GM19099 (cell line): Measurements from ENCODE around the gene RSAD1.

Experiments used
- POLR2A ChIP-seq: IDR thresholded peaks from 3 replicates; pipeline ENCODE4 v1.6.1; 2011; ENCODE audit warnings: low read depth; ENCODE audit not compliant: insufficient read length; ENCODE audit errors: extremely low read depth

Gene RSAD1

DNA sequence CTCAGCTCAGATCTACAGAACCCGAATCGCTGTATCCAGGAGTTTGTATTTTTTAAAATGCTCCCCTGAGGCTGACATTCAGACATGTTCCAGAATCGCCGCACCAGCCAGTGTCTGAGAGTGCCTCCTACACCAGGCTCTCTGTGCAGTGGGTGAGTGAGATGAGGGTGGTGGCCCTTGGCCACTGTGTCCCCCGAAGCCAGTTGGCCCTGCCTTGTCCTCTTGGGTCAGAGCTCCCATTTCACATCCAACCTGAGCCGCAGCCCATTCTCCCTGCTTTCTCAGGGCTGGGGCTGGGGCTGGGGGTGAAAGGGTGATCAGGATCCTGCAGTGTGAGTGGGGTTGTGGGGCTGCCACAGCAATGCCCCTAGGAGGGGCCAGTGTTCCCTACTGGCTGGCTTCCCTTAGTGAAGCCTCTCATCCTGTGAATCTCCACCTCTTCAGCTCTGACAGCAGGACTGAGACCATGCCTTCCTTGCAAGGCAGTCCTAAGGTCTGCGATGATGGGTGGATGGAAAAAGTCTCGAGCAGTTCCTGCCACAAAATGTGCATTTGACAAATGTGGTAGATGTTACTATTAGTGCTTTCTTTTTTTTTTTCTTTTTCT, 16.7 kb downstream of the RSAD1 start:
- TF ChIP-seq POLR2A: no peak

DNA sequence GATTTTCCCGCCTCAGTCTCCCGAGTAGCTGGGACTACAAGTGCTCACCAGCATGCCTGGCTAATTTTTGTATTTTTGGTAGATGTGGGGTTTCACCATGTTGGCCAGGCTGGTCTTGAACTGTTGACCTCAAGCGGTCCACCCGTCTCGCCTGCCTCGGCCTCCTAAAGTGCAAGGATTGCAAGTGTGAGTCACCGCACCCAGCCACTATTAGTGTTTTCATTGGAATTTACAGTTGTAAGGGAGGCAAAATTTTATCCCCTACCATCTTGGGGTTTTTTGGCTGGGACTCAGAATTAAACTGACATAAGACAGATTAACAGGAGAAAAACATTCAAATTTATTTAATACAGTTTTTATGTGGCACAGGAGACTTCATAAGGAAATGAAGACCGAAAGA, 17.3 kb downstream of the RSAD1 start:
- TF ChIP-seq POLR2A: no peak

DNA sequence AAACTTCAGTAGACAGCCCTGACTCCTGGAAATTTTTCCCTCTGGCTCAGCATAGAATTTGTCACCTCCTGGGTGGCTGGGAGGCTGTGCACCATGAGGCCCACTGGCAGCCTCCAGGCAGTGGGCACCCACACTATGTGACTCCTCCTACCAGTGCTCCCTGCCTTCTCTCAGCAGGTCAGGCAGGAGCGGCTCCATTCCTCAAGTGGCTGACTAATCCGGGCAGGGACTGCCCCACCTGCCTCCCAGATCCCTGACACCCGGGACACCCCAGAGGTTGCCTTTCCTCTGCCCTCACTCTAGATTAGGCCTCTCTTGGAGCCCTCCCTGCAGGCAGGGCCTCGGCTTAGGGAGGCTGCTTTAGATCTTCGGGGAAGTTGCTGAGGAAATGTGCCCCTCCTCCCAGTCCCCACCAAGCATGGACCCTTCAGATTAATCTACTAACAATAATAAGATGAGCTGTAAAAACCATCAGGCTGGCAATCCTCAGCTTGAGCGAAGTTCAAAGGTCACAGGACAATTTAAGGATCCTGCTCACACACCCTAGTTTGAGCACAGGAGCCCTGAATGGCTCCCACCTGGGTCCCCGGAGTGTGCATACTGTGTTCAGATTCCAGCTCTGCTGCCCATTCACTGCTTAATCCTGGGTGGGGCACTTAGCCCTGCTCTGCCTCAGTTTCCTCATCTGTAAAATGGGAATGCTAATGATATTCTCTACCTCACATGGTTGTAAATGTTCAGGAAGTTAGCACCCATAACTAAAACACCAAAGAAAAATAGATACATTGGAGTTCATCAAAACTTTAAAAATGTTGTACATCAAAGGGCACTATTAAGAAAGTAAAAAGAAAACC, 19.6 kb downstream of the RSAD1 start:
- TF ChIP-seq POLR2A: no peak

DNA sequence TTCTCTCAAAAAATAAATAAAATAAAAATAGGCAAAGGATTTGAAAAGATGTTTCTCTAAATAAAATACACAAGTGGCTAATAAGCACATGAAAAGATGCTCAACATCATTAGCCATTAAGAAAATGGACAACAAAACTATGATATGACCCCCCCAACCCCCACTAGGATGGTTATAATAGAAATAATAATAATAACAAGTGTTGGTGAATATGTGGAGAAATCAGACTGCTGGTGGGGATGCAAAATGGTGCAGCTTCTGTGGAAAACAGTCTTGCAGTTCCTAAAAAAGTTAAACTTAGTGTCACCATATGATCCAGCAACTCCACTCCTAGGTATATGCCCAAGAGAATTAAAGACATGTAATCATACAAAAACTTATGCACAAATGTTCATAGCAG, 20.6 kb downstream of the RSAD1 start:
- TF ChIP-seq POLR2A: no peak

DNA sequence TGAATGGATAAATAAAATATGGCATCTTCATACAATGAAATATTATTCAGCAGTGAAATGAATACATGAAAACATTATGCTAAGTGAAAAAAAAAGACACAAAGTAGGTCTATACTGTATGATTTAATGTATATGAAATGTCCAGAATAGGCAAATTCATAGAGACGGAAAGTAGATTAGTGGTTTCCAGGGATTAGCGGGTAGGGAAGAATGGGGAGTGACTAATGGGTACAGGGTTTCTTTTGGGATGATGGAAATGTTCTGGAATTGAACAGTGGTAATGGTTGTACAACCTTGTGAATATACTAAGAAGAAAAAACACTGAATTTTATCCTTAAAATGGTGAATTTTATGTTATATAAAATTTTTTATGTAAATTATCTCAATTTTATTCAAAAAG, 21.1 kb downstream of the RSAD1 start:
- no peak for TF ChIP-seq POLR2A

DNA sequence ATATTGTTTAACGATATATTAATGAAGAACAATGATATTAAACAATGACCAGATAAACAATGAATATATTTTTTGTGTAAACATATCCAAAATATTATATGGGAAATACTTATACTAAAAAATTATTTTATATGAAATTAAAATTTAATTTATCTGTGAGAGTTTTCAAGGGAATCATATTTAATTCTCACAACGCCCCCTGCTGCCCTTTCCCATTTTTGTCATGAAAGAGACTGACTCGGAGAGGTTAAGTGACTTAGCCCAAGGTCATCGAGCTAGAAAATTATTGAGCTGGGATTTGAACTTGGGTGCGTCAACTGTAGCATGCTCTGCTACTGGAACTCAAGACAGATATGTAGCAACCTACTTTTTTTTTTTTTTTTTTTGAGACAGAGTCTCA, 22.4 kb downstream of the RSAD1 start:
- TF ChIP-seq POLR2A: no peak

DNA sequence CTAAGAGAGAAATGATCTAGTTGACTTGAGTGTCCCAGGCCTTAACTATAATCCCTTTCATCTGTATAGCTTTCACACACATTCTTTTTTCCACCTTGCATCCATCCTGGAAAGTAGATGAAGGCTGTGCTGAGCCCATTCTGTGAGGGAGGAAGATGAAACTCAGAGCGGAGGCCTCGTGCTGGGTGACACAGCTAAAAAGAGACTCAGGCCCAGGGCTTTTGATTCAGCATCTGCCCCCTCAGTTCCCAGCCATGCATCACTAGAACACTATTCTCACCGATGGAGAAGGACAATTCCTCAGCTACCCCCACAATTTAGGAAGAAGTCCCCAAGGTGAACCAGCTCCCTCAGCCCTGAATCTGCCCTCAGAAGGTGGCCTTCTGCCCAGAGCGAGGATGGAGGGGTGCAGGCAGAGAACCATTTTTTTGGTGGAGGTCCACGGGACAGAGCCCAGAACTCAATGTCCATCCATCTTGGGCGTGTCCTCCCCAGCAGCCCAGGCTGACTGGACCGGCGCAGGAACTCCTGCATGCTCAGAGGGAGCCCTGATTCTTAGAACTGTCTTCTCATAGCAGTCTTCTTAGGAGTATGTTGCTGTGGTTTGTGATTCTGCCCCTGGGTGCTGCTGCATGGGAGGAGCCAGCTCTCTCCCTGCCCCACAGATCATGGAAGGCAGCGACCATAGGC, 23.8 kb downstream of the RSAD1 start:
- no peak for TF ChIP-seq POLR2A

DNA sequence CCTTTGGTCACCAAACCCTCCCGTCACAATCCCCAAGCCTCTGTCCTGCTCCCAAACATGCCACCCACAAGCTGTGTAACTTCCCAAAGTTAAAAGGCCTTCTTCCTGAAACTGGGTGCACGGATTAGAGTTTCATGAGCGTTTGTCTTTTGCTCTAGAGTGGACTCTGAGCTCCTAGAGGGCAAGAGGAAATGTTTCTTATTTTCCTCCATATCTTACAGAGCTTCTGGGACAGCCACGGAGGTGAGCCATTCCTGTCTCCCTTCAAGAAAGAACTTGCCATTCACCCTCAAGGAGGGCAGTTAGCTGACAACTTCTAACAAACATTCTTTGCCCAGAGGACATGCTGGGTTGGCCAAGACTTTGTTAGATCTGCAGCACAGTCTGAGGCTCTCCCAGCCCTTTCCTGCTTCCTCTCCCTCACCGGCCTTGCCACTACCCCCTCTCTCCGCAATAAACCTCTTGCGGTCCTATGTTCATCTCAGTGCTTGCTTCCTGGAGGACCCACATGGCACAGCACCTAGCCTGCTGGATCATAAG, 27.0 kb downstream of the RSAD1 start:
- no peak for TF ChIP-seq POLR2A

DNA sequence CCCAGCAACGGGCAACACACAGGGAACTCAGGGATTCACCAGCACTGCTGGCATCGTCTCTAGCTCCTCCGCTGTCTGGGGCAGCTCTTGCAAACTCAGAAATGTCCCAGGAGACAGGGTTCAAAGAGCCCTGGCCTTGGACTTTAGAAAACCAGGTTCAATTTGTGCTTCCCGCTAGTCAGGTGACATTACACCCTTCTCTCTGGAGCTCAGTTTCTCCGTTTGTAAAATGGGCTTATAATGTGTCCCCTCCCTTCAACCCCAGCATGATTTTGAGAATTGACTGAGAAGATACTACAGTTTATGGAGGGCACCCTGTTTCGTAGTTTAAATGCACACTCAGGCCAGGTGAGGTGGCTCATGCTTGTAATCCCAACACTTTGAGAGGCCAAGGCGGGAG, 27.6 kb downstream of the RSAD1 start:
- no peak for TF ChIP-seq POLR2A

DNA sequence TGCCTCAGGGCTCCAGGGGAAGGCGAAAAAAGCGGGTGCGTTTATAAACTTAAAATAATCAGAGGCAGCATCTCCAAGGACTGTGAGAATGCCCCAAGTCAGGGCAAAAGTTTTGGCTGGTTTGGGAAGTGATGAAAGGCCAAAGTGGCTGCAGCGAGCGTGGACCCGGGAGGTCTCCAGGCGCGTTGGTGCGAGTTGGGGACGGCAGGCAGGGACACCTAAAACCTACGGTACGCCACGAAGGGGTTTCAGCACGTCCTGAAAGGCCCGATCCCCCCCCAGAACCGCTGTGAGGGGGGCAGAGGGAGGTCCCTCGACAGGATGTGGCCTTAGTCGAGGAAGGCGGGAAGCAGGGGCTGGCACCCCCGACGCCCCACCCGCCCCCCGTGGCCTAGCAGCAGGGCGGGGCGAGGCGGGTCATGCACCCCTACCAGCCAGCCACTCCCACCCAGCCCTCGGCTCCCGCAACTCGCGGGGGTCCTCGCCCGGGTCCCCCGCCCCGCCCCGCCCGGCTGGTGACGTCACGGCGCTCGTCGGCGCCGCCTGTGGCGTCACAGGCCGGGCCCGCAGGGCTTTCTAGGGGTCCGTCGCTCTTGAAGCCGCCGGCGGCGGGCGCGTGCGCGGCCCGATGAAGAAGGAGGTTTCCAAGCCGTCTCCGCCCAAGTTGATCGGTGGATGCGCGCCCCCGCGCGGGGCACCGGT, 29.4 kb downstream of the RSAD1 start, which contains the start of gene MYCBPAP:
Gene MYCBPAP, plus strand, starts transcription at position 569 of the 702 bp plus-strand sequence. CDS start 236 bp downstream, outside the sequence.
- peak; percentile 53 for TF ChIP-seq POLR2A

DNA sequence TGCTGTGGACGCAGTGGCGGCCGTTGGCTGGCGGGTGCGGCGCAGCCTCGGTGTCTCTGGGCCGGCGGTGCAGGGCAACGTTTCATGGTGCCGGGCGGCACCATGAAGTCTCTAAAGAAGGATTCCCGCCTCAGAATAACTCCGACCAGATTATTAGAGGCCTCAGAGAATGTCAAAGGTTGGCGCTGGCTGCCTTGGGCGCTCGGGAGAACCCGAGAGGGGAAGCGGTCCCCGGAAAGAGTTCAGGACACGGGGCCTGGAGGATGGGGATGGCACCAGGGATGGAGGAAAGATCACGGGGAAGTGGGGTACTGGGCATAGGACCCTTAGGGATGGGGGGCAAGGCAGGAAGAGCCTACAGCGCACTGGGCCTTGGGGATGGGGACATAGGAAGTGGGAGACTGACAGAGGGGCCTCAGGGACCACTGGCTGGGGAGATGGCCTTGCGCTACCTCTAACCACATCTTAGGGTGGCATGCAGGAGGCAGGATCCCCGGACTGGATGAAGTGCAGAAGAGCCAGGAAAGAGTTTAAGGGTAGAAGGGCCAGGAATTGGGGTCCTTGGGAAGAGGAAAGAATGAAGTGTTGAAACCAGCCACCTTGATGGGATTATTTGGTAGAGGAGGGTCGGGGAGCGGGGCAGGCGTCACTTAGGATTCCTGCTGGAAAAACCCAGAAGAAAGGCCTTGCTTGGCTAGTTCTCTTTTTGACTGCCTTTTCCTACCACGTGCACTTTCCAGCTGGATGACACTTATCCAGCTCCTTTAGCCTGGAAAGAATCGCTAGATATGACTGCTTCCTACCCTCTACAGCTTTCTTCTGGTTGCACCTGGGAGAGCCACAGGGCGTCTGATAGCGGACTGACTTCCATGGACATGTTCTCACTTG, 30.2 kb downstream of the RSAD1 start:
- no peak for TF ChIP-seq POLR2A

DNA sequence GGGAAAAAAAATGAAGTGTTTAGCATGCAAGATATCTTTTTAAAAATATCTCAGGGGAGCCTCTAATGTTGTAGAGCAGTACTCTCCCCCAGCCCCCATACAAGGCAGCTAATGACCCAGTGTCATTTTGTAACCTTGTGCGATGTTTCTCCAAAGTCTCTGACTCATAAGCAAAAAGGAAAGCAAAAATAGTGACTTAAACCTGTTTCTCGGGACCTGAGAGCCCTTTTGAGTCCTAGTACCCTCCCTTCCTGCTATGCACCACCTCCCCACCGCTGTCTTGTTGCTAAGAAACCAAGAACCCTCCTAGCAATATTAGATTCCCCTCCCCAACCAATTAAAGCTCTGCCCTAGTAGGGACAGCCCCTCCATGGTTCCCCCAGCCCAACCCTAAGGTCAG, 32.4 kb downstream of the RSAD1 start:
- no peak for TF ChIP-seq POLR2A

DNA sequence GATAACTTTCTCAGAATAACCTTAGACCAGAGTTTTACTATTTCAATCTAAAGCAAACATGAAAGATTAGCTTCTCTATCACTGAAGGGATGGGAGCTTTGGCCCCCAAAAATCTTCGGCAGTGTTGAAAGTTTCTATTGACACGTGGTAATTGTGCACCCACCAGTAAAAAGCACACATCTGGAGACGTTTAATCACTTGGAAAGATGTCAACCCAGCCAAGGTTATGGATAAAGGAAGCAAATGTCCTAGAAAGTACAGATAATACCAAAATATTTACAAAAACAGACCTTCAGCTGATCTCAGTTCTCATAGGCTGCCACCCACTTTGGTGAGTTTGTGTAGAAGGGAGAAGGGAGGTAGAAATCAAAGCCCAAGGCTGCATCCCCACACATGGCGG, 34.8 kb downstream of the RSAD1 start:
- no peak for TF ChIP-seq POLR2A

DNA sequence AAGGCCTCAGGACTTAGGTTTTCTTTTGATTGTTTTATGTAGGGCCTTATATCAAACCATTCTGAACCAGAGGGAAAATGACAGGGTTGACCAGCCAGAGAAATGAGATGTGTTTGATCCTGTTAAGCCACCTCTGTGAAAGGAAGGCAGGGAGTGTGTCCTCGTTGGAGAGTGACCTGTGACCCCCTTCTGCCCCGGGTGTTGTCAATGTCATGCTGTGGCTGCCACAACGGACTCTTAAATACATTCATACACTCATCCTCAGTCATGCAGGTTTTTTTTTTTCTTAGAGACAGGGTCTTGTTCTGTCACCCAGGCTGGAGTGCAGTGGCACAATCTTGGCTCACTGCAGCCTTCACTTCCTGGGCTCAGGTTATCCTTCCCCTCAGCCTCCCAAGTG, 35.7 kb downstream of the RSAD1 start:
- no peak for TF ChIP-seq POLR2A
